ENCODE measurements around the gene GPR146. TPM values are rescaled to one million over a fixed set of nuclear protein-coding genes. Genes with fewer than 3 reads are reported as not detected.

Gene GPR146
- total RNA-seq, 2 donors from 2014 or later, result 0.66 to 0.75 TPM

- H3K27ac ChIP-seq (ENCODE audit: low read depth, low read length), result no peak overlapping the region
- no peak overlapping the region for H3K27ac Mint-ChIP-seq
Measured at GRCh38 chr7:1083729-1084657, 39.6 kb downstream of the GPR146 start.

GRCh38 chr7:1085266-1085665 is 40.9 kb downstream of the GPR146 start:
- no peak overlapping the region for H3K27ac Mint-ChIP-seq
- Histone ChIP-seq H3K27me3 (ENCODE audit: control insufficient read depth, insufficient read depth, low read length, poor library complexity, severe bottlenecking) (no peaks in the 10 kb centered on the region), H3K9ac (ENCODE audit: extremely low read depth, low read length, poor library complexity, severe bottlenecking) (no peak overlapping the region), H3K4me1 (ENCODE audit: control insufficient read depth, insufficient read depth, low read length) (peaks cover 4% of the 10 kb centered on the region), H3K36me3 (ENCODE audit: control insufficient read depth, insufficient read depth, low read length) (peaks cover 4% of the 10 kb centered on the region), H3K4me3 (ENCODE audit: low read length) (no peak overlapping the region), H3K9me3 (ENCODE audit: control insufficient read depth, low read length) (no peaks in the 10 kb centered on the region), H3K27ac (ENCODE audit: low read depth, low read length) (no peak overlapping the region)
- no peaks in the 10 kb centered on the region for H3K27me3 Mint-ChIP-seq (ENCODE audit: insufficient read depth)
- peaks cover 21% of the 10 kb centered on the region for H3K4me1 Mint-ChIP-seq
- 93 to 96% methylated on average over 9 to 10 of the region's 10 CpGs for WGBS, 2 experiments (ENCODE audit: insufficient coverage in 1 of 2, insufficient read length in 1 of 2)
- no peak for TF ChIP-seq CTCF (conservative IDR thresholded peaks at IDR 0.05)
- no peaks in the 10 kb centered on the region for H3K9me3 Mint-ChIP-seq
- no peaks in the 10 kb centered on the region for H3K36me3 Mint-ChIP-seq (ENCODE audit: low read depth)
- H3K4me3 Mint-ChIP-seq, result no peak overlapping the region
- no peak for DNase-seq

More at GRCh38 chr7:1083729-1084657, 39.6 kb downstream of the GPR146 start:
- Histone ChIP-seq H3K4me3 (ENCODE audit: low read length) (no peak overlapping the region), H3K9ac (ENCODE audit: extremely low read depth, low read length, poor library complexity, severe bottlenecking) (no peak overlapping the region), H3K27me3 (ENCODE audit: control insufficient read depth, insufficient read depth, low read length, poor library complexity, severe bottlenecking) (no peaks in the 10 kb centered on the region), H3K9me3 (ENCODE audit: control insufficient read depth, low read length) (no peaks in the 10 kb centered on the region), H3K4me1 (ENCODE audit: control insufficient read depth, insufficient read depth, low read length) (peaks cover 4% of the 10 kb centered on the region), H3K36me3 (ENCODE audit: control insufficient read depth, insufficient read depth, low read length) (peaks cover 4% of the 10 kb centered on the region)
- 95 to 97% methylated on average over 41 to 45 of the region's 45 CpGs for WGBS, 2 experiments (ENCODE audit: insufficient coverage in 1 of 2, insufficient read length in 1 of 2)
- no peak for DNase-seq
- Mint-ChIP-seq H3K4me1 (peaks cover 22% of the 10 kb centered on the region), H3K9me3 (no peaks in the 10 kb centered on the region), H3K4me3 (no peak overlapping the region), H3K36me3 (ENCODE audit: low read depth) (no peaks in the 10 kb centered on the region), H3K27me3 (ENCODE audit: insufficient read depth) (no peaks in the 10 kb centered on the region)
- no peak for TF ChIP-seq CTCF (conservative IDR thresholded peaks at IDR 0.05)

GRCh38 chr7:1085910-1086421 is 41.6 kb downstream of the GPR146 start:
- Mint-ChIP-seq H3K36me3 (ENCODE audit: low read depth) (no peaks in the 10 kb centered on the region), H3K27ac (no peak overlapping the region)
- 96 to 99% methylated on average over 10 to 11 of the region's 11 CpGs for WGBS, 2 experiments (ENCODE audit: insufficient coverage in 1 of 2, insufficient read length in 1 of 2)

More at GRCh38 chr7:1085910-1086421, 41.6 kb downstream of the GPR146 start:
- Histone ChIP-seq H3K27ac (ENCODE audit: low read depth, low read length) (no peak overlapping the region), H3K27me3 (ENCODE audit: control insufficient read depth, insufficient read depth, low read length, poor library complexity, severe bottlenecking) (no peaks in the 10 kb centered on the region), H3K9me3 (ENCODE audit: control insufficient read depth, low read length) (no peaks in the 10 kb centered on the region), H3K4me3 (ENCODE audit: low read length) (no peak overlapping the region), H3K4me1 (ENCODE audit: control insufficient read depth, insufficient read depth, low read length) (peaks cover 4% of the 10 kb centered on the region), H3K36me3 (ENCODE audit: control insufficient read depth, insufficient read depth, low read length) (no peaks in the 10 kb centered on the region), H3K9ac (ENCODE audit: extremely low read depth, low read length, poor library complexity, severe bottlenecking) (no peak overlapping the region)
- no peak for TF ChIP-seq CTCF (conservative IDR thresholded peaks at IDR 0.05)
- peaks cover 21% of the 10 kb centered on the region for H3K4me1 Mint-ChIP-seq
- no peak overlapping the region for H3K4me3 Mint-ChIP-seq
- DNase-seq, result no peak
- no peaks in the 10 kb centered on the region for H3K9me3 Mint-ChIP-seq
- H3K27me3 Mint-ChIP-seq (ENCODE audit: insufficient read depth), result no peaks in the 10 kb centered on the region
